GM18498 (cell line): ENCODE measurements around the gene HOXC5.

ENCODE experiments used
- ATAC-seq: cut with Tn5 transposase; IDR thresholded peaks from one replicate; pipeline ENCODE4 v1.9.1; 2021; ENCODE audit warnings: mild to moderate bottlenecking, moderate library complexity; ENCODE audit not compliant: unreplicated experiment

Gene HOXC5

GRCh38 chr12:54032627-54033100, at the start of gene HOXC5:
TSS of gene HOXC5 (plus strand) at chr12:54033050. CDS start at chr12:54033123, 73 bp downstream.
- ATAC-seq: no peak

- no peak for ATAC-seq
Observed at GRCh38 chr12:53983568-53983949, 49.3 kb upstream of the HOXC5 start.

- ATAC-seq: no peak
Observed at GRCh38 chr12:53983950-53984572, 48.8 kb upstream of the HOXC5 start.

- ATAC-seq: no peak
Observed at GRCh38 chr12:53984901-53985691, 47.8 kb upstream of the HOXC5 start, which contains the start of gene HOXC10. TSS of gene HOXC10 (plus strand) at chr12:53985146. CDS start at chr12:53985260, 114 bp downstream.

- no peak for ATAC-seq
Observed at GRCh38 chr12:53985692-53985993, 47.2 kb upstream of the HOXC5 start.

GRCh38 chr12:53985994-53986685, 46.7 kb upstream of the HOXC5 start:
- ATAC-seq: no peak

- ATAC-seq: no peak
Observed at GRCh38 chr12:53986686-53987483, 46.0 kb upstream of the HOXC5 start.

- no peak for ATAC-seq
Observed at GRCh38 chr12:53987787-53988230, 45.0 kb upstream of the HOXC5 start.

- ATAC-seq: no peak
Observed at GRCh38 chr12:53988541-53989226, 44.2 kb upstream of the HOXC5 start.

- no peak for ATAC-seq
Observed at GRCh38 chr12:53989227-53990113, 43.4 kb upstream of the HOXC5 start.

- no peak for ATAC-seq
Observed at GRCh38 chr12:53990311-53991076, 42.4 kb upstream of the HOXC5 start.

GRCh38 chr12:53991077-53991460, 41.8 kb upstream of the HOXC5 start:
- no peak for ATAC-seq

GRCh38 chr12:53992377-53992889, 40.4 kb upstream of the HOXC5 start:
- ATAC-seq: no peak

GRCh38 chr12:53993162-53994008, 39.5 kb upstream of the HOXC5 start:
- no peak for ATAC-seq

GRCh38 chr12:53994009-53994263, 38.9 kb upstream of the HOXC5 start:
- ATAC-seq: no peak

- no peak for ATAC-seq
Observed at GRCh38 chr12:53994264-53995001, 38.4 kb upstream of the HOXC5 start.

- no peak for ATAC-seq
Observed at GRCh38 chr12:53995002-53995377, 37.9 kb upstream of the HOXC5 start.
